Heart left ventricle (tissue), 13 donors: ENCODE measurements around the gene TJP2.

Experiments
- CTCF ChIP-seq, 12 donors: fragments of 200-600 bp; sonication (generic) in 4 of 12; IDR thresholded peaks; one replicate each; pipeline versions ENCODE4 v1.5.0 to v1.8.0; 2018 to 2022; ENCODE audit warnings: antibody characterized with exemption in 12 of 12, mild to moderate bottlenecking in 5 of 12
- POLR2A ChIP-seq, 2 donors: fragments of 450-650 bp; IDR thresholded peaks; one replicate each; pipeline ENCODE4 v1.6.1; 2017; ENCODE audit warnings: antibody characterized with exemption in 2 of 2, mild to moderate bottlenecking in 2 of 2, moderate library complexity in 2 of 2
- donor health status: ischemic (EF 13 %, LVEDD 7.1; RV severe dilation, severe dysfunction).
- donor health status: DM: no; HTN: yes; CAD: no.
- donor health status: DM: no; HTN: no; CAD: no.
- donor health status: ischemic (EF 25% LVEDD 6.9; RV normal size, moderate dysfunction).
- donor health status: ischemic (EF 25% LVEDD 5.7; RV mildly dilated, moderate dysfunction).
- donor health status: ischemic (EF 35%, LVEDD 5.7; RV mildly dilated, moderate dysfunction).
- donor health status: nonischemic (EF 11% LVEDD 7.7; RV severe dilation, severe dysfunction).
- donor health status: DM: yes; HTN: yes; CAD: no.
- donor health status: PGD.
- donor health status: ischemic (EF 29% LVEDD 5.4; RV normal size, mild dysfunction).
- donor health status: nonischemic (EF 23%, LVEDD 6.1; RV moderate dilation, normal function).

- TF ChIP-seq CTCF (IDR thresholded peaks at IDR 0.05) = no peak
- no peak for TF ChIP-seq POLR2A (IDR thresholded peaks at IDR 0.05)
Measured at GRCh38 chr9:69297300-69297980, 123.4 kb downstream of the TJP2 start.
